ENCODE results near the gene NRG2.

Gene NRG2

DNA sequence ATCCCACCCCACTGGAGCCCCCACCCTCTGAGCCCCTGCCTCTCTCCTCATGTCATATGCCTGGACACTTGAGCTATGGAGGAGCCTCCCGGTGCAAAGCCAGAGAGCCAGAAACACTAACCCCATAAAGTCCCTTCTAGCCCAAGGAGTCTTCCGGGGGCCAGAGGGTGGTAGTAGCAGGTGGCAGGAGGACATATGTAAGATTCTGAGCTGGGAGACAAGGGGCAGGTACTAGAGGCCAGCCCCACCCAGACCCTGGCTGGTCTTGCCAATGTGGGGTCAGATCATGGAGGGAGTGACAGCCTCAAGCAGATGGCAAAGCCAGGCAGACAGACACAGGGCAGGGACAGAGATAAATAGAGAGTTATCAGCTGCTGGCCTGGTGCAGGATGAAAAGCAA is 184.1 kb downstream of the NRG2 start:
- in situ Hi-C loops (cut with MboI; ENCODE audit: low pct_unique_long_range_greater_than_20kb, low sequenced_read_pairs, unreplicated experiment), result loop anchor here (10.0 kb wide), 1 partner anchor 74 kb away; no protein-coding TSS in a partner anchor
- no peak for DNase-seq (ENCODE audit: low spot score)
- TF ChIP-seq, protein P1, sequence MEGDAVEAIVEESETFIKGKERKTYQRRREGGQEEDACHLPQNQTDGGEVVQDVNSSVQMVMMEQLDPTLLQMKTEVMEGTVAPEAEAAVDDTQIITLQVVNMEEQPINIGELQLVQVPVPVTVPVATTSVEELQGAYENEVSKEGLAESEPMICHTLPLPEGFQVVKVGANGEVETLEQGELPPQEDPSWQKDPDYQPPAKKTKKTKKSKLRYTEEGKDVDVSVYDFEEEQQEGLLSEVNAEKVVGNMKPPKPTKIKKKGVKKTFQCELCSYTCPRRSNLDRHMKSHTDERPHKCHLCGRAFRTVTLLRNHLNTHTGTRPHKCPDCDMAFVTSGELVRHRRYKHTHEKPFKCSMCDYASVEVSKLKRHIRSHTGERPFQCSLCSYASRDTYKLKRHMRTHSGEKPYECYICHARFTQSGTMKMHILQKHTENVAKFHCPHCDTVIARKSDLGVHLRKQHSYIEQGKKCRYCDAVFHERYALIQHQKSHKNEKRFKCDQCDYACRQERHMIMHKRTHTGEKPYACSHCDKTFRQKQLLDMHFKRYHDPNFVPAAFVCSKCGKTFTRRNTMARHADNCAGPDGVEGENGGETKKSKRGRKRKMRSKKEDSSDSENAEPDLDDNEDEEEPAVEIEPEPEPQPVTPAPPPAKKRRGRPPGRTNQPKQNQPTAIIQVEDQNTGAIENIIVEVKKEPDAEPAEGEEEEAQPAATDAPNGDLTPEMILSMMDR (IDR thresholded peaks at IDR 0.05; ENCODE audit: extremely low read depth, insufficient read depth, missing control alignments), result no peak

DNA sequence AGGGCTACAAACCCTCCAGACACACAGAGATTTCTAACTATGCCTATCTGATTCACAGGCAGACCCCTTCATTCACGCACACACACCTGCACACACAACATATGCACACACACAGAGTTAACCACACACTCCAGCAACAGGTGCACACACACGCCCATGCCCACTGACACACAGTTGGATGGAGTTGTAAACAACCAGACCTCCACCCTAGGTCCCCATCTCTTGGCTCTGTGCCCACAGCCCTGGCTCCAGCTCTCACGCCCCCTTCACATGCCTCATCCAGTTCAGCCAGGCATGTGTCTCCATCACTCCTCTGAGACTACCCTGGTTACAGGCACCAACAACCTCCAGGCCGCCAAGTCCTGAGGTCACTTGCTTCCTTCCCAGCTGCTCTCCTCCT is 186.4 kb downstream of the NRG2 start:
- no peak for DNase-seq (ENCODE audit: low spot score)
- TF ChIP-seq, protein P1 (IDR thresholded peaks at IDR 0.05; ENCODE audit: extremely low read depth, insufficient read depth, missing control alignments), result no peak
- in situ Hi-C loops (cut with MboI; ENCODE audit: low pct_unique_long_range_greater_than_20kb, low sequenced_read_pairs, unreplicated experiment), result loop anchor here (10.0 kb wide), 1 partner anchor 72 kb away; no protein-coding TSS in a partner anchor

DNA sequence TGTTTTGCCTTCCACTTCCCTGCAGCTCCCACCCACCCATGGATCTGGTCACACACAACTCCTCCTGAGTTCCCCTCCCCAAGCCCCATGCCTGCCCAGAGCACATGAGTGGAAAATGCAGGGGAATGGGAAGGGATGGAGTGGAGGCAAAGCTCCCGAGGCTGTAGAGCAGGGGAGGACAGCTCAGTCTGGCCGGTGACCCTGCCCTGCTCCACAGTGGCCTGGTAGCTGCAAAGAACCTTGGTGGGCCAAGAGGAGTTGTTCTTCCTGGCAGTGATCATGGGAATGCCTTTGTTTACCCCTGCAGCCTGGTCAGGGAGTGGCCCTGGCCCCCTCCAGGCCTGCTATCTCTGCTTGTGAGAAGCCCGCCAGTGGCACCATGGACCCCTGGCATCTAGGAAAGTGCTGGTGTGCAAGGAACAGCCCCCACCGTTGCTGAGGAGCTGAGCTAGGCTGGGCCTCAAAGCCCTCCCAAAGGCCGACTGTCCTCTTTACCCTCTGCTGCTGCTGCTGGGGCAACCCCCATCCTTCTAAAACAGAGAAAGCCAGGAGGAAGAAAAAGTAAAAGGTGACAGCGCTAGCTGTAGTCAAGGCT is 187.1 kb downstream of the NRG2 start:
- DNase-seq (ENCODE audit: low spot score), result no peak
- TF ChIP-seq, protein P1 (IDR thresholded peaks at IDR 0.05; ENCODE audit: extremely low read depth, insufficient read depth, missing control alignments), result no peak
- in situ Hi-C loops (cut with MboI; ENCODE audit: low pct_unique_long_range_greater_than_20kb, low sequenced_read_pairs, unreplicated experiment), result loop anchor here (10.0 kb wide), 1 partner anchor 71 kb away; no protein-coding TSS in a partner anchor

DNA sequence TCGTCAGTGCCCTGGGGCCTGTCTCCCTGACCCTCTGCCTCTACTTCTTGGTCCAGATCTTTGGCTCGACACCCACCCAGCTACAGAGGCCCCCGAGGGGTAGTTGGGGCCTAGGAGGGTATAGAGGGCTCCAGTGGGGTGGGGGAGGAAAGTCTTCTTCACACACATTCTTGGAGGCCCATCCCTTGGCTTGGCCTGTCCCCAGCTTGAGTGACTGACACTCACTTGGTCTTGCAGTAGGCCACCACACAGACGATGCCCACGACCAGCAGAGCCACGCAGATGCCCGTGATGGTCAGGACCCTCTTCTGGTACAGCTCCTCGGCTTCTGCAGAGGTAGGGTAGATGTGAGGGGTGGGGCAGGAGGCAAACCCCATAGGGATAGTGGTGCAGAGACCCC is 187.6 kb downstream of the NRG2 start:
- in situ Hi-C loops (cut with MboI; ENCODE audit: low pct_unique_long_range_greater_than_20kb, low sequenced_read_pairs, unreplicated experiment), result loop anchor here (10.0 kb wide), 1 partner anchor 71 kb away; no protein-coding TSS in a partner anchor
- TF ChIP-seq, protein P1 (IDR thresholded peaks at IDR 0.05; ENCODE audit: extremely low read depth, insufficient read depth, missing control alignments), result no peak
- DNase-seq (ENCODE audit: low spot score), result no peak

DNA sequence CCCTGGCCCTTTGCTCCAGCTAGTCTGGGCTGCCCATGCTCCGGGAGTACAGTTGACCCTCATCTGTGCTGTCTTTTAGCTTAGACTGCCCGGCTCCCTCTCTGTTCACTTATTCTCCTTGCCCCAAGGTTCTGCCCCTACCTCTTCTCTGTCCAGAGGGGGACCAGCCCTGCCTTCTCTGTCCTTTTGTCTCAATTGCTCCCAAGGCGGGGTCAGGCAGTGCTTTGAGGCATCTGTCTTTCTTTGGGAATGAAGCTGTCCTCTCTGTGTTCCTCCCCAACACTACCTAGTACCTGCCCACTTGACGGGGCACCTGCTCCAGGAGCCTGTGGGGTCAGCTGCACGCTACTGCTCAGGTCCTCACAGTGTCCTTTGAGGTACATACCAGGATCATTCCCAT is 188.1 kb downstream of the NRG2 start:
- DNase-seq (ENCODE audit: low spot score), result no peak
- TF ChIP-seq, protein P1 (IDR thresholded peaks at IDR 0.05; ENCODE audit: extremely low read depth, insufficient read depth, missing control alignments), result no peak
- in situ Hi-C loops (cut with MboI; ENCODE audit: low pct_unique_long_range_greater_than_20kb, low sequenced_read_pairs, unreplicated experiment), result loop anchor here (10.0 kb wide), 1 partner anchor 70 kb away; no protein-coding TSS in a partner anchor

DNA sequence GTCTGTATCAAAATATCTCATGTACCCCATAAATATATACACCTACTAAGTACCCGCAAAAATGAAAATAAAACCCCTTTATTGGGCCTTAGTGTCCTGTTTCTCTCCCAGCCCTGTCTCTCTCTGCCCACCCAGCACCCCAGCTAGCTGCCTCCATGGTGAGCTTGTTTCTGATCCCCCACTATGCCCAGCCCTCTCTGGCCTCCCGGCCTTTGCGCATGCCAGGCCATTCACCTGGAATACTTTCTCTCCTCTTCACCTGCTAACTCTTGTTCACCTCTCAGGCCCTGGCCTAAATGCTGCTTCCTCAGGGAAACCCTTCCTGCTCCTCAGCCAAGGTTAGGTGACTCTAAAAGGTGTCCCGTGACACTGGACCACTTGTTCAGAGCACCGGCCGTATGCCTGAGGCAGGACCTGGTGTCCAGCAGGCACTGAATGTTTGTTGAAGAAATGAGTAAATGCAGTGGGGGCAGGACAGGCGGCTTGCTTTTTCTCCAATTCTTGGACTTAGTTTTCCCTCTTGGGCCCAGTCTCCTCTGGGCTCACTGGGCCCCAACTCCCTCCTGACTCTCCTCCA is 189.0 kb downstream of the NRG2 start:
- in situ Hi-C loops (cut with MboI; ENCODE audit: low pct_unique_long_range_greater_than_20kb, low sequenced_read_pairs, unreplicated experiment), result loop anchor here (10.0 kb wide), 1 partner anchor 69 kb away; no protein-coding TSS in a partner anchor
- TF ChIP-seq, protein P1 (IDR thresholded peaks at IDR 0.05; ENCODE audit: extremely low read depth, insufficient read depth, missing control alignments), result no peak
- DNase-seq (ENCODE audit: low spot score), result no peak
